Measurements from ENCODE around the gene IQSEC1.

Gene IQSEC1

DNA sequence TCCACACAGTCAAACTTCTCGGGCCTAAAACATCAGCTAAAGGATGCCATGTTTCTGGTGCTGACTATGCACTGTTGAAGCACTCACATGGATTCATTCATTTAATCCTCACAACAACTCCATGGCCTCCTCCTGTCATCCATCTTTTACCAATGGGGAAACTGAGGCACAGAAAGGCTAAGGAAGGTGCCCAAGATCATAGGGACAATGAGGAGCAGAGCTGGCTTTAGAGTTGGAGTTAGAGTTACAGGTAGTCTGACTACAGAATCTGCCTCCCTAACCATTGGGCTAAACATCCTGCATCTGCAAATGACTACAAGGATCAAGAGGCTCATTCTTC is 111.6 kb downstream of the IQSEC1 start:
- no peak overlapping the region for H3K27ac ChIP-seq (ENCODE audit: low read depth, low read length, severe bottlenecking)
- no peak overlapping the region for H3K4me3 ChIP-seq (ENCODE audit: extremely low read depth, insufficient read depth, low read length, poor library complexity, severe bottlenecking)
- H3K4me1 ChIP-seq (ENCODE audit: control insufficient read depth, insufficient read depth, low read length, poor library complexity, severe bottlenecking): peaks cover 14% of the 10 kb centered on the region
- WGBS, 2 experiments (ENCODE audit: insufficient coverage in 2 of 2): 91 to 100% methylated on average over 1 of the region's 1 CpG
- no peaks in the 10 kb centered on the region for H3K9me3 ChIP-seq (ENCODE audit: control insufficient read depth, low read length)
- no peaks in the 10 kb centered on the region for H3K36me3 ChIP-seq (ENCODE audit: control insufficient read depth, insufficient read depth, low read length)

DNA sequence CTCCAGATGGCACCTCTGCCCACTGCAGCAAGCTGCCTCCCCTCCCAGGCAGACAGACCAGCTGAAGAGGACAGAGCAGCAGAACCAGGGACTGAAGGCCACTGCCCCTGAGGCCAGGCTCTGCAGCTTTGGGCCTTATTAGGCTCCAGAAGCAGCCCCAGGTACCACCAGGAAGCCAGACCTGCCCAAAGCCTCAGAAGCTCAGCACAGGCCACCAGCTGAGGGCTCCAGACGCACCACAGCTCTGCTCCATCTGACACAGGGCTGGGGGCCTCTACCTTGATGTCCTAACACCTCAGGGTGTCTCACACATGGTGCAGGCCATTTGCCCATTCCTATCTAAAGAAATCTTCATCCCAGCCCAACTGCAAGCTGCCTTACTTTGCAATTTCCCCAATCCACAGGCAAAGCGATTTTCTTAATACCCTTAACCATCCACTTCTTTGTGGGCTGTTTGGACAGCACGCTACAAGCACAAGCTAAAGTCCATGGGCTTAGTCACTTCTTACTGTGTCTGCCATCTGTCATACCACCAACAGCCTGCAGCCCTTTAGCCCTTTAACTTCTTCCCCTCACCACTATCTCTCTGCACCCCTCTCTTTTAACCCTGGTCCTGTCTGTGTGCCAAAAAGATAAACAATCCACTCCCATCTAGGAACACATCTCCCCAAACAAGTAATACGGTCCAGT is 112.1 kb downstream of the IQSEC1 start:
- Histone ChIP-seq H3K4me1 (ENCODE audit: control insufficient read depth, insufficient read depth, low read length, poor library complexity, severe bottlenecking) (peaks cover 9% of the 10 kb centered on the region), H3K36me3 (ENCODE audit: control insufficient read depth, insufficient read depth, low read length) (no peaks in the 10 kb centered on the region), H3K4me3 (ENCODE audit: extremely low read depth, insufficient read depth, low read length, poor library complexity, severe bottlenecking) (no peak overlapping the region), H3K27ac (ENCODE audit: low read depth, low read length, severe bottlenecking) (no peak overlapping the region), H3K9me3 (ENCODE audit: control insufficient read depth, low read length) (no peaks in the 10 kb centered on the region)
- WGBS, 2 experiments (ENCODE audit: insufficient coverage in 2 of 2): 90 to 93% methylated on average over 4 of the region's 4 CpGs

DNA sequence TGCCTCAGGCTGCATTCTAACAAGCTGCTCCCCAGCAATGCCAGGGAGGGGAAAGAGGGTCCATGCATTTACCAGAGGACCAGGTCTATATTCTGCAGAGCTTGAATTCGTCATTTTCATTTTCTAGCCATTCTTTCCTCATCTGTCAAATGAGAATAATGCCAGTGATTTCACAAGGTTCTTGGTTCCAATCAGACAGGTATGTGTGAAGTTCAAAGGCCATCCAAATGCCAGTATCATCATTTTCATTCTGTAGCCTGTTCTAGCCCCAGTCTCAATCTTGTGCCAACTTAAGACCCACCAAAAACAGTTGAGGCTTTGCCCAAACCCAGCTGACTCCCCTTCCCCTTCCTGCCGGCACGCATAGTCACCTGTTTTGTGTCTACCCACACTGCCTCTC is 112.7 kb downstream of the IQSEC1 start:
- Histone ChIP-seq H3K36me3 (ENCODE audit: control insufficient read depth, insufficient read depth, low read length) (no peaks in the 10 kb centered on the region), H3K27ac (ENCODE audit: low read depth, low read length, severe bottlenecking) (no peak overlapping the region), H3K4me3 (ENCODE audit: extremely low read depth, insufficient read depth, low read length, poor library complexity, severe bottlenecking) (no peak overlapping the region), H3K9me3 (ENCODE audit: control insufficient read depth, low read length) (no peaks in the 10 kb centered on the region), H3K4me1 (ENCODE audit: control insufficient read depth, insufficient read depth, low read length, poor library complexity, severe bottlenecking) (peaks cover 7% of the 10 kb centered on the region)
- WGBS, 2 experiments (ENCODE audit: insufficient coverage in 2 of 2): 69 to 94% methylated on average over 2 to 3 of the region's 3 CpGs

DNA sequence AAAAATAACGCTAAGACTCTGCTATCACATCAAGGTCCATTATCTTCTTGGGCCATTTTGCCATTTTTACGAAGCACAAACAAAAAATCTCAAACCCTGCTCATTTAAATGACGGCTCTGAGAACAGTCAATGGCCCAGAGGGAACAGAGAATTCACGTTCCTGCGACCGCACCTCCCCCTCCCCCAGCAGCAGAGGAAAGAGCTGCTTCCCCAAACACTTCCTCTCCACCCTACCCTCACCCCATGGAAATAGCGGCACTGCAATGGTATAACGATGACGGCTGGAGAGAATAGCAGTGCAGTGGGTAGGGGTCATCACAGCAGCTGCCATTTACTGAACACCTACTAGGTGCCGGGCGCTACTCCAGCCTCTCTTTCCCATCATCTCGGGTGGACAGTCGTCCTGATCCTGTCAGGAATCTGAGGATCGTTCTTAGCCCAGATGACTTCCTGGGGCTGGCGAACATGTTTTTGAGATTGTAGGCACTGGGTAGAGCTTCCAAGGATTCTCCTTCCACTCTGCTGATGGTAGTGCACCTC is 113.3 kb downstream of the IQSEC1 start:
- Histone ChIP-seq H3K27ac (ENCODE audit: low read depth, low read length, severe bottlenecking) (no peak overlapping the region), H3K9me3 (ENCODE audit: control insufficient read depth, low read length) (no peaks in the 10 kb centered on the region), H3K36me3 (ENCODE audit: control insufficient read depth, insufficient read depth, low read length) (no peaks in the 10 kb centered on the region), H3K4me3 (ENCODE audit: extremely low read depth, insufficient read depth, low read length, poor library complexity, severe bottlenecking) (no peak overlapping the region), H3K4me1 (ENCODE audit: control insufficient read depth, insufficient read depth, low read length, poor library complexity, severe bottlenecking) (peaks cover 11% of the 10 kb centered on the region)
- WGBS, 2 experiments (ENCODE audit: insufficient coverage in 2 of 2): 57 to 76% methylated on average over 9 to 11 of the region's 15 CpGs

DNA sequence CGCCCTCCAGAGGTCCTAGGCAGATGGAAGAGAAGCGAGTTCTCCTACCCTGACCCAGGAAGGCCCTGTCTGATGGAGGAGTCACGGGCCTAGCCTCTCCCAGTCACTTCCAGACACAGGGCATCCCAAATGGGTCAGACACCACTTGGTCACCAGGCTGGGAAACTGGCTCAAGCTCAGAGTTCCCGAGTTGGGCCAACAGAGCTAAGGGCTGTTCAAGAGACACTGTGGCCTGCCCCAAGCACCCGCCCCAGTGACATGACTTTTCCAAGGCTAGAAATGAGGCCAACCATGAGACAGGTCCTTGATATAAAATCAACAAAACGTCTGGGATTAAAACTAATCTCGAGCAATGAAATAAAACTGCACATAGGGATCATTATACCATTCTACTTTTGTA is 113.8 kb downstream of the IQSEC1 start:
- no peaks in the 10 kb centered on the region for H3K36me3 ChIP-seq (ENCODE audit: control insufficient read depth, insufficient read depth, low read length)
- no peak overlapping the region for H3K4me3 ChIP-seq (ENCODE audit: extremely low read depth, insufficient read depth, low read length, poor library complexity, severe bottlenecking)
- no peak overlapping the region for H3K27ac ChIP-seq (ENCODE audit: low read depth, low read length, severe bottlenecking)
- H3K9me3 ChIP-seq (ENCODE audit: control insufficient read depth, low read length): no peaks in the 10 kb centered on the region
- H3K4me1 ChIP-seq (ENCODE audit: control insufficient read depth, insufficient read depth, low read length, poor library complexity, severe bottlenecking): peaks cover 11% of the 10 kb centered on the region
- WGBS, 2 experiments (ENCODE audit: insufficient coverage in 2 of 2): 88 to 92% methylated on average over 4 to 7 of the region's 7 CpGs

DNA sequence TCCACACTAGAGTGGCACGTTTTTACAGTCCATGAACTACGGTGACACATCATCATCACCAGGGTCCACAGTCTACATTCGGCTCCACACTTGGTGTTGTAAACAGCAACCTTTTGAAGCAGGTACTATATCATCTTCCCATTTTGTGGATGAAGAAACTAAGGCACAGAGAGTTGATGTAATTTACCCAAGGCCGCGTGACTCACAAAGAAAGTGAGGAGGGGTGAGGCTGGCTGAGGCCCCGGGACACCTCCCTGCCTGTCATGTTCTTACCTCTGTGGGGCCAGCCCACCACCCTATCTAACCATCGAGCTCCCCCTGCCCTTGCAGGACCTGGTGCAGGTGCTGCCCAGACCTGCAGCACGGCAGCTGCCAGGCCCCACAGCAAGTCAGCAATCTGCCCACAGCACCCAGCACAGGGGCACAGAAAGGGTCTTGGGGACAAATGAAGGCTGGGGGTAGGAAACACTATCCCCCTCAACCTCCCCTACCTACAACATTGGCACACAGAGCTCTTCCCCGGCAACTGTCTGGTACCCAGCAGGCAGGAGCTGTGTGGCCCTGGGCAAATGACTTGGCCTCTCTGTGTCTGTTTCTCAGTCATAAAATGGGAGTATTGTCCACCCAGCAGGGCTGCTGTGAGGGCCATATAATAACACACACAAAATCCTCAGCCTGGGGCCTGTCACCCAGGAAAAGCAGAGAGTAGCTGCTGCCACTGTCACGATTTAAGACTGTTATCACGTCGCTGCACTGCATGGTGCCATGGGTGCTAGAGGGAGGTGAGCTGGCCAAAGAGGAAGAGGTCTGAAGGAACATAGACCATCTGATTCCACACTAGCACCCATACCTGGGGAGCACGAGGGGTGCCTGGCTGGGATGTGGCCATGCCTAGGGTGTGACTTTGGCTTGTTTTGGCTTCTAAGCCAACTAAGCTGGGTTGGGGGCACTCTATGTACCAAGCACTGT is 115.1 kb downstream of the IQSEC1 start:
- no peak overlapping the region for H3K4me3 ChIP-seq (ENCODE audit: extremely low read depth, insufficient read depth, low read length, poor library complexity, severe bottlenecking)
- peaks cover 17% of the 10 kb centered on the region for H3K4me1 ChIP-seq (ENCODE audit: control insufficient read depth, insufficient read depth, low read length, poor library complexity, severe bottlenecking)
- no peaks in the 10 kb centered on the region for H3K36me3 ChIP-seq (ENCODE audit: control insufficient read depth, insufficient read depth, low read length)
- 97 to 98% methylated on average over 5 to 8 of the region's 13 CpGs for WGBS, 2 experiments (ENCODE audit: insufficient coverage in 2 of 2)
- H3K9me3 ChIP-seq (ENCODE audit: control insufficient read depth, low read length): no peaks in the 10 kb centered on the region
- no peak overlapping the region for H3K27ac ChIP-seq (ENCODE audit: low read depth, low read length, severe bottlenecking)

DNA sequence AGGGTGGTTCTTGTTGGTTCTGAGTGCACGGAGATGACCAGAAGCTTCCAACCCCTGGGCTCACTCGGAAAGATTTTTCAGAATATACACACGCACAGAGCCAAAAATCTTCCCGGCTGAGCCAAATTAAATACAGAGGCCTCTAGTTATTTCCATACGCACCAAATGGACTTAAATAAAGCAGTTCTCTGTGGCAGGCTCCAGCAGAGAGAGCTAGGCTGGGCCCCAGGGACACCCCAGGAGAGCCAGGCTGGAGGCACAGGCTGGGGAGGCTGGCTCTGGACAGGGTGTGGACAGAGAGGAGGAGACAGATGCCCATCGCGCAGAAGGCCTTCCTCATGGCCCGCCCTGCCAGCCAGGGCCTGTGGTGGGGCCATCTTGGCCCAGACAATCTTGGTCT is 115.9 kb downstream of the IQSEC1 start:
- Histone ChIP-seq H3K4me1 (ENCODE audit: control insufficient read depth, insufficient read depth, low read length, poor library complexity, severe bottlenecking) (peaks cover 17% of the 10 kb centered on the region), H3K4me3 (ENCODE audit: extremely low read depth, insufficient read depth, low read length, poor library complexity, severe bottlenecking) (no peak overlapping the region), H3K36me3 (ENCODE audit: control insufficient read depth, insufficient read depth, low read length) (no peaks in the 10 kb centered on the region), H3K27ac (ENCODE audit: low read depth, low read length, severe bottlenecking) (no peak overlapping the region), H3K9me3 (ENCODE audit: control insufficient read depth, low read length) (no peaks in the 10 kb centered on the region)
- 82 to 94% methylated on average over 5 to 7 of the region's 8 CpGs for WGBS, 2 experiments (ENCODE audit: insufficient coverage in 2 of 2)

DNA sequence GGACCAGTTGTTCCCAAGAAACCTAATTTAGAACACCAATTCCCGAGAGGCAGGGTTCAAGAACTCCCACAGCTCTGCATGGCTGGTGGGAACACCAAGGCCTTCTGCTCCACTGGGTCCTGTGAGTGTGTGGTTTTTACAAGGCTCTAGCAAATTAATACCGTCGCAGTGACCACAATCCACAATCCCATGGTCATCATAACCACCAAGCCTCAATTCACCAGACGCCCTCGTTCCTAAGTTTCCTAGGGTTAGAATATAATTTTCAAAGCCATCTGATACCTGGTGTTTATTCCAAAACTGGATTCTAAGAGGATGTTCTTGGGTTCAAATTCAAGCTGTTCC is 116.9 kb downstream of the IQSEC1 start:
- H3K4me3 ChIP-seq (ENCODE audit: extremely low read depth, insufficient read depth, low read length, poor library complexity, severe bottlenecking): no peak overlapping the region
- no peaks in the 10 kb centered on the region for H3K9me3 ChIP-seq (ENCODE audit: control insufficient read depth, low read length)
- H3K27ac ChIP-seq (ENCODE audit: low read depth, low read length, severe bottlenecking): no peak overlapping the region
- 97 to 100% methylated on average over 1 to 5 of the region's 5 CpGs for WGBS, 2 experiments (ENCODE audit: insufficient coverage in 2 of 2)
- H3K36me3 ChIP-seq (ENCODE audit: control insufficient read depth, insufficient read depth, low read length): no peaks in the 10 kb centered on the region
- H3K4me1 ChIP-seq (ENCODE audit: control insufficient read depth, insufficient read depth, low read length, poor library complexity, severe bottlenecking): peaks cover 17% of the 10 kb centered on the region

DNA sequence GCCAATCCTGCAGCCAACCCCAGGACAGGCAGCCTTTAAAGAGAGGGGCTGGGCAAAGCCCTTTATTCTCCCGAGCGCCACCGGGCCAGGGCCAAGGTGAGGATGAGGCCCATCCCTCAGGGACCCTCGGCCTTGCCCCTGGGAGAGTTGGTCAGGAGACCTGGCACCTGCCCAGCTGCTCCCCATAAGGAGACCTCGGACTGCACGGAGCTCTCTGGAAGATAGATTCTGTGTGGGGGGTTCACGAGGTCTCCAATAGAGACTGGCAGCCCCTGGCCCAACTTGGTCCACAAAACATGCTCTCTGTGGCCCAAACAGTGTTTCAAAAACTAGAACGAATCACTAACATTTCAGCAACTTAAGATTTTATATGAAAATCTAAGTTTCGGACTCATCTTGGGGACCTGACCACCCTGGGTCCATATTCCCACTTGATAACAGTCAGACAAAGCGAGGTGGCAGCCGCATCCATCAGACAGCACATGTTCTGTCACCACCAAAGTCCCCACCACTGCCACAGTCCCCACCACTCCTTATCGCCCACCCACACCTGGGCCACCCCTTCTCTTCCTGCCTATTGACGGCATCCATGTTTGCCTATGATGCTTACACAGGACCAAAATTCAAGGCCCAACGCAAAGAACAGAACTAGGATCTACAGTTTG is 117.4 kb downstream of the IQSEC1 start:
- no peak overlapping the region for H3K27ac ChIP-seq (ENCODE audit: low read depth, low read length, severe bottlenecking)
- no peaks in the 10 kb centered on the region for H3K9me3 ChIP-seq (ENCODE audit: control insufficient read depth, low read length)
- H3K4me3 ChIP-seq (ENCODE audit: extremely low read depth, insufficient read depth, low read length, poor library complexity, severe bottlenecking): no peak overlapping the region
- peaks cover 17% of the 10 kb centered on the region for H3K4me1 ChIP-seq (ENCODE audit: control insufficient read depth, insufficient read depth, low read length, poor library complexity, severe bottlenecking)
- H3K36me3 ChIP-seq (ENCODE audit: control insufficient read depth, insufficient read depth, low read length): no peaks in the 10 kb centered on the region
- WGBS, 2 experiments (ENCODE audit: insufficient coverage in 2 of 2): 95 to 96% methylated on average over 11 to 12 of the region's 14 CpGs

DNA sequence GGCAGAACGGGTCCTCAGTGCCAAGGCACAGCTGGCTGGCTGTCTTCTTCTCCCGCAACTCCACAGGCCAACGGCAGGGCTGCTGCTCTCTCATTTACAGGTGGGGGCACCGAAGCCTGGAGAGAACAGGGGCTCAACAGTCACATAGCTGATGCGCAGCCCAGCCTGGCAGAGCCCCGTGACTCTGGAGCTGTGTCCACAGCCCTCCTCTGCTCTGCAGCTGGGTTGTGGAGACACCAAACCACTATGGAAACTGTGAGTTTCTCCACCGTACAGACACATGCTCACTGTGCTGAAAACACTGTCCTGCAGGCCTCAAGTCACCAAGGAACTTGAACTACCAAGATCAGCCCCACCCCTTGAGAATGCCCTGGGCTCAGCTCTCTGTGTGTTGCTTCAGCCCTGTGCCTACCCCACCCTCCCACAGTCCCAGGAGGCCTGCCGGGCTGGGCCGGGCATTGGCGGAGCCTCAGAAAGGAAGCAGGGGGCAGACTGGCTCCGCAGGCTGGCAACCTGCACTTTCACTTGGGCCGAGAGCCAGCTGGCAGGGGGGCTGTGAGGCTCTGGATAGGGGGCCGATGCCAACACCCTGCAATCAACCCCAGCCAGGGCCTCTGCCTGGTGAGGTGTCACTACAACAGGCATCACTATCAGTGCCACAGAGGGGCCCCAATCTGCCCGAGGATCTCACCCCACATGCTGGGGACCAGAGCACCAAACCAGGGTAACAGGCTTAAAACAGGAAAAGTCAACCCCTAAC is 118.2 kb downstream of the IQSEC1 start:
- H3K27ac ChIP-seq (ENCODE audit: low read depth, low read length, severe bottlenecking): no peak overlapping the region
- H3K36me3 ChIP-seq (ENCODE audit: control insufficient read depth, insufficient read depth, low read length): no peaks in the 10 kb centered on the region
- WGBS, 2 experiments (ENCODE audit: insufficient coverage in 2 of 2): 87 to 91% methylated on average over 11 of the region's 14 CpGs
- no peak overlapping the region for H3K4me3 ChIP-seq (ENCODE audit: extremely low read depth, insufficient read depth, low read length, poor library complexity, severe bottlenecking)
- H3K9me3 ChIP-seq (ENCODE audit: control insufficient read depth, low read length): no peaks in the 10 kb centered on the region
- peaks cover 11% of the 10 kb centered on the region for H3K4me1 ChIP-seq (ENCODE audit: control insufficient read depth, insufficient read depth, low read length, poor library complexity, severe bottlenecking)
